PC-9 (cell line): Measurements from ENCODE around the gene CTNNAL1.

Experiments
- CTCF ChIP-seq: fragments of 200-600 bp; sonication (generic); conservative IDR thresholded peaks from 2 replicates; pipeline ENCODE4 v1.6.1; 2017; ENCODE audit warnings: mixed run types, antibody characterized with exemption, mild to moderate bottlenecking, moderate library complexity
- EZH2 ChIP-seq: fragments of 200-600 bp; sonication (generic); IDR thresholded peaks from 2 replicates; pipeline ENCODE4 v1.8.0; 2017; ENCODE audit warnings: antibody characterized with exemption, low read depth

- TF ChIP-seq CTCF (no peak), EZH2 (no peak)
Observed at GRCh38 chr9:108994695-108995094, 18.6 kb downstream of the CTNNAL1 start.
